HG03558 (cell line): ENCODE results near the gene S100A4.
"Not testable (repeated sequence)": the region's sequence is repeated elsewhere in the genome, so short reads cannot be mapped to it uniquely, and the experiment has no call there.

Source experiments
- ATAC-seq: cut with Tn5 transposase; IDR thresholded peaks from one replicate; pipeline ENCODE4 v1.9.1; 2021; ENCODE audit warnings: moderate number of reproducible peaks; ENCODE audit not compliant: unreplicated experiment; ENCODE audit errors: extremely low read depth

Gene S100A4

GRCh38 chr1:153545067-153546055 lies at the start of gene S100A4:
Gene S100A4, minus strand, starts transcription at chr1:153545806. Its CDS starts 1,012 bp downstream, at chr1:153544794.
- ATAC-seq = no peak

GRCh38 chr1:153592748-153593147 lies 47.1 kb upstream of the S100A4 start:
- no peak for ATAC-seq

GRCh38 chr1:153588482-153588881 lies 42.9 kb upstream of the S100A4 start:
- ATAC-seq = no peak

GRCh38 chr1:153588033-153588432 lies 42.4 kb upstream of the S100A4 start:
- ATAC-seq = not testable (repeated sequence)

GRCh38 chr1:153587314-153587713 lies 41.7 kb upstream of the S100A4 start:
- no peak for ATAC-seq

- no peak for ATAC-seq
Measured at GRCh38 chr1:153586347-153586746, 40.7 kb upstream of the S100A4 start.

- no peak for ATAC-seq
Measured at GRCh38 chr1:153585006-153585405, 39.4 kb upstream of the S100A4 start.

GRCh38 chr1:153583976-153584375 lies 38.4 kb upstream of the S100A4 start:
- ATAC-seq = no peak

- ATAC-seq = not testable (repeated sequence)
Measured at GRCh38 chr1:153583514-153583913, 37.9 kb upstream of the S100A4 start.

- not testable (repeated sequence) for ATAC-seq
Measured at GRCh38 chr1:153582836-153583235, 37.2 kb upstream of the S100A4 start.

- no peak for ATAC-seq
Measured at GRCh38 chr1:153578936-153579335, 33.3 kb upstream of the S100A4 start.

GRCh38 chr1:153578490-153578889 lies 32.9 kb upstream of the S100A4 start:
- no peak for ATAC-seq

- ATAC-seq = no peak
Measured at GRCh38 chr1:153577624-153578051, 32.0 kb upstream of the S100A4 start.

- ATAC-seq = no peak
Measured at GRCh38 chr1:153577138-153577537, 31.5 kb upstream of the S100A4 start.

GRCh38 chr1:153575497-153575896 lies 29.9 kb upstream of the S100A4 start:
- ATAC-seq = not testable (repeated sequence)

- ATAC-seq = not testable (repeated sequence)
Measured at GRCh38 chr1:153575081-153575491, 29.5 kb upstream of the S100A4 start.

- no peak for ATAC-seq
Measured at GRCh38 chr1:153573351-153573750, 27.7 kb upstream of the S100A4 start.

- ATAC-seq = no peak
Measured at GRCh38 chr1:153572569-153573015, 27.0 kb upstream of the S100A4 start.

GRCh38 chr1:153571706-153572105 lies 26.1 kb upstream of the S100A4 start:
- no peak for ATAC-seq

- ATAC-seq = no peak
Measured at GRCh38 chr1:153570874-153571273, 25.3 kb upstream of the S100A4 start.

GRCh38 chr1:153569465-153569864 lies 23.9 kb upstream of the S100A4 start:
- ATAC-seq = no peak
